G401 (cell line): ENCODE data around the gene TMEM106B. TPM values are rescaled to one million over a fixed set of nuclear protein-coding genes. Genes with fewer than 3 reads are reported as not detected.
"Not testable (repeated sequence)": the region's sequence is repeated elsewhere in the genome, so short reads cannot be mapped to it uniquely, and the experiment has no call there.

Experiments
- DNase-seq: peaks from one replicate; pipeline ENCODE4 v3.0.0-alpha.2; 2015; ENCODE audit warnings: low spot score
- in situ Hi-C: cut with HindIII; loops from 2 replicates; pipeline ENCODE4 v1.10.0; 2016; ENCODE audit warnings: low sequenced_read_pairs, mixed read lengths
- total RNA-seq: library from RNA; depleted of rRNA; stranded (reverse); fragments of >200 nt; shearing (Covaris generic); gene quantifications from 2 replicates; pipeline ENCODE4 v1.2.3, GENCODE V29; 2014

Gene TMEM106B
- total RNA-seq, 1 experiment from 2014 or later: 40.0 TPM

- DNase-seq: no peak
- in situ Hi-C loops: no loop called here
Observed at GRCh38 chr7:12222889-12223579, 11.9 kb downstream of the TMEM106B start.

- DNase-seq, in situ Hi-C loops: not testable (repeated sequence)
Observed at GRCh38 chr7:12225017-12225416, 13.9 kb downstream of the TMEM106B start.

- DNase-seq: no peak
- in situ Hi-C loops: no loop called here
Observed at GRCh38 chr7:12226756-12227155, 15.7 kb downstream of the TMEM106B start.

GRCh38 chr7:12228024-12228423 lies 16.9 kb downstream of the TMEM106B start:
- in situ Hi-C loops: no loop called here

GRCh38 chr7:12229046-12229445 lies 18.0 kb downstream of the TMEM106B start:
- DNase-seq: no peak
- in situ Hi-C loops: no loop called here

More at GRCh38 chr7:12228024-12228423, 16.9 kb downstream of the TMEM106B start:
- DNase-seq: no peak

GRCh38 chr7:12231097-12231496 lies 20.0 kb downstream of the TMEM106B start:
- in situ Hi-C loops: no loop called here
- DNase-seq: no peak

GRCh38 chr7:12233175-12233574 lies 22.1 kb downstream of the TMEM106B start:
- in situ Hi-C loops: no loop called here
- no peak for DNase-seq

- in situ Hi-C loops: no loop called here
- DNase-seq: no peak
Observed at GRCh38 chr7:12234334-12234865, 23.3 kb downstream of the TMEM106B start.

GRCh38 chr7:12235970-12236369 lies 24.9 kb downstream of the TMEM106B start:
- in situ Hi-C loops: no loop called here
- no peak for DNase-seq

GRCh38 chr7:12237007-12237406 lies 25.9 kb downstream of the TMEM106B start:
- in situ Hi-C loops: no loop called here
- DNase-seq: no peak

GRCh38 chr7:12239806-12240205 lies 28.7 kb downstream of the TMEM106B start:
- DNase-seq: no peak
- in situ Hi-C loops: no loop called here

- peak; percentile 10 for DNase-seq
- in situ Hi-C loops: no loop called here
Observed at GRCh38 chr7:12244129-12244528, 33.0 kb downstream of the TMEM106B start.

- DNase-seq: no peak
- in situ Hi-C loops: no loop called here
Observed at GRCh38 chr7:12244694-12245093, 33.6 kb downstream of the TMEM106B start.

GRCh38 chr7:12249706-12250105 lies 38.6 kb downstream of the TMEM106B start:
- in situ Hi-C loops: no loop called here

GRCh38 chr7:12250232-12250631 lies 39.1 kb downstream of the TMEM106B start:
- in situ Hi-C loops: no loop called here

More at GRCh38 chr7:12249706-12250105, 38.6 kb downstream of the TMEM106B start:
- DNase-seq: no peak

GRCh38 chr7:12256090-12256489 lies 45.0 kb downstream of the TMEM106B start:
- DNase-seq: no peak
- in situ Hi-C loops: no loop called here

More at GRCh38 chr7:12250232-12250631, 39.1 kb downstream of the TMEM106B start:
- DNase-seq: no peak

GRCh38 chr7:12257582-12257981 lies 46.5 kb downstream of the TMEM106B start:
- in situ Hi-C loops: no loop called here
- DNase-seq: no peak

GRCh38 chr7:12258074-12258473 lies 47.0 kb downstream of the TMEM106B start:
- no peak for DNase-seq
- in situ Hi-C loops: no loop called here

- in situ Hi-C loops: no loop called here
- DNase-seq: no peak
Observed at GRCh38 chr7:12267542-12267941, 56.4 kb downstream of the TMEM106B start.

GRCh38 chr7:12269100-12269895 lies 58.2 kb downstream of the TMEM106B start:
- no peak for DNase-seq
- in situ Hi-C loops: no loop called here
